GM12878 (cell line): ENCODE data around the gene PRKCD. TPM values are rescaled to one million over a fixed set of nuclear protein-coding genes. Genes with fewer than 3 reads are reported as not detected.

Experiments
- BCL11A ChIP-seq: IDR thresholded peaks from 2 replicates; pipeline ENCODE4 v1.6.1; 2011; ENCODE audit warnings: low read depth, low read length
- BHLHE40 ChIP-seq, 2 experiments: fragments of 450-650 bp in 1 of 2; IDR thresholded peaks; 2 replicates each; pipeline ENCODE4 v1.6.1; 2011 to 2017; ENCODE audit warnings: low read depth in 2 of 2, borderline replicate concordance in 1 of 2, improper control_type of control experiment in 1 of 2, low read length in 1 of 2, mild to moderate bottlenecking in 1 of 2
- CBX3 ChIP-seq: fragments of 200-600 bp; sonication (generic); IDR thresholded peaks from 2 replicates; pipeline ENCODE4 v1.6.1; 2016; ENCODE audit warnings: low read depth, borderline replicate concordance
- CTCF ChIP-seq, 3 experiments: IDR thresholded peaks in 2 of 3; conservative IDR thresholded peaks in 1 of 3; 2 replicates each; pipeline ENCODE4 v1.5.1; 2011; ENCODE audit warnings: low read depth in 3 of 3, low read length in 3 of 3, mild to moderate bottlenecking in 3 of 3, control low read depth in 2 of 3, moderate library complexity in 2 of 3, inconsistent platforms in 1 of 3, mixed read lengths in 1 of 3; ENCODE audit not compliant: control insufficient read depth in 2 of 3, insufficient read depth in 1 of 3; ENCODE audit errors: extremely low read depth in 1 of 3
- EP300 ChIP-seq, 2 experiments: fragments of 150-350 bp in 1 of 2; IDR thresholded peaks; 2 replicates each; pipeline ENCODE4 v1.6.1; 2011 to 2012; ENCODE audit warnings: low read depth in 2 of 2, low read length in 2 of 2, borderline replicate concordance in 1 of 2, improper control_type of control experiment in 1 of 2, inconsistent platforms in 1 of 2; ENCODE audit not compliant: control insufficient read depth in 1 of 2
- GATAD2B ChIP-seq: fragments of 450-650 bp; conservative IDR thresholded peaks from 2 replicates; pipeline ENCODE4 v1.6.1; 2017; ENCODE audit warnings: low read depth, mild to moderate bottlenecking, moderate library complexity
- MYC ChIP-seq: IDR thresholded peaks from 2 replicates; pipeline ENCODE4 v1.6.1; 2011; ENCODE audit warnings: mild to moderate bottlenecking, low read length, moderate library complexity, inconsistent platforms; ENCODE audit not compliant: insufficient read depth, insufficient replicate concordance, insufficient read length, severe bottlenecking
- NKRF ChIP-seq: fragments of 450-650 bp; conservative IDR thresholded peaks from 2 replicates; pipeline ENCODE4 v1.6.1; 2017; ENCODE audit warnings: mild to moderate bottlenecking, moderate library complexity
- PKNOX1 ChIP-seq: fragments of 450-650 bp; IDR thresholded peaks from 2 replicates; pipeline ENCODE4 v1.6.1; 2016; ENCODE audit warnings: mild to moderate bottlenecking
- RB1 ChIP-seq: fragments of 450-650 bp; formaldehyde crosslinking; IDR thresholded peaks from 2 replicates; pipeline ENCODE4 v1.6.1; 2017; ENCODE audit warnings: mild to moderate bottlenecking, borderline replicate concordance
- SMAD1 ChIP-seq: fragments of 450-650 bp; IDR thresholded peaks from 2 replicates; pipeline ENCODE4 v1.6.1; 2018; ENCODE audit warnings: mild to moderate bottlenecking, low read depth; ENCODE audit not compliant: partially characterized antibody
- YY1 ChIP-seq: IDR thresholded peaks from 2 replicates; pipeline ENCODE4 v1.6.1; 2011; ENCODE audit warnings: low read depth, mild to moderate bottlenecking, low read length
- ZSCAN29 ChIP-seq: fragments of 450-650 bp; IDR thresholded peaks from 2 replicates; pipeline ENCODE4 v1.6.1; 2017; ENCODE audit warnings: mild to moderate bottlenecking, moderate library complexity
- polyA plus RNA-seq, 11 experiments: library from polyadenylated mRNA; depleted of rRNA in 4 of 11; unstranded in 6 of 11; stranded (reverse) in 5 of 11; fragments of >200 nt; fragmentation: Nextera tagmentation in 4 of 11; fragmentation: Illumina TruSeq in 1 of 11; extraction: Ambion mirVana in 4 of 11; extraction: Trizol in 1 of 11; gene quantifications; 1 replicate in 1 of 11; 2 replicates in 10 of 11; pipeline versions ENCODE4 v1.2.1 to v1.2.3, GENCODE V29; 2011 to 2016; ENCODE audit warnings: inconsistent platforms in 2 of 11, missing spikeins in 2 of 11, low read depth in 1 of 11
- total RNA-seq, 4 experiments: library from RNA; depleted of rRNA in 3 of 4; stranded (reverse); fragments of >200 nt in 3 of 4; fragmentation: Illumina TruSeq in 1 of 4; extraction: Trizol in 1 of 4; gene quantifications; 2 replicates each; pipeline versions ENCODE4 v1.2.1 to v1.2.3, GENCODE V29; 2013 to 2021

The PRKCD gene
- total and polyA plus RNA-seq, 10 of the 15 experiments (the other 5 are each of a cell fraction or from before 2014, with no cell fraction given), result 10.0 to 114 (median 42.4) TPM

GRCh38 chr3:53134631-53135232, 26.3 kb upstream of the PRKCD start (continued):
- TF ChIP-seq CTCF (IDR thresholded peaks at IDR 0.05 in 2 of 3, conservative IDR thresholded peaks at IDR 0.05 in 1 of 3; ENCODE audit: control insufficient read depth in 2 of 3, extremely low read depth in 1 of 3, insufficient read depth in 1 of 3, low read depth in 3 of 3, low read length in 3 of 3), result peak; percentile 87 to 96 (median 92)
- TF ChIP-seq EP300 (IDR thresholded peaks at IDR 0.05; ENCODE audit: borderline replicate concordance in 1 of 2, control insufficient read depth in 1 of 2, low read depth in 2 of 2, low read length in 2 of 2), result no peak
- no peak for TF ChIP-seq BCL11A
- TF ChIP-seq PKNOX1, result no peak
- TF ChIP-seq BHLHE40 (IDR thresholded peaks at IDR 0.05; ENCODE audit: borderline replicate concordance in 1 of 2, low read depth in 2 of 2, low read length in 1 of 2), result 0 out of 4 replicates have a peak, but pooled peaks of 1 of the 2 experiments have one; percentile 7
- no peak for TF ChIP-seq NKRF
- TF ChIP-seq RB1, result 0 out of 2 replicates have a peak, but pooled peaks have one; percentile 27
- no peak for TF ChIP-seq MYC
- no peak for TF ChIP-seq ZSCAN29
- TF ChIP-seq CBX3, result no peak
- TF ChIP-seq SMAD1, result no peak
- TF ChIP-seq GATAD2B, result 0 out of 2 replicates have a peak, but pooled peaks have one; percentile 31
- TF ChIP-seq YY1, result peak; percentile 76
